Measurements from ENCODE around the gene COX6A1.

DNA sequence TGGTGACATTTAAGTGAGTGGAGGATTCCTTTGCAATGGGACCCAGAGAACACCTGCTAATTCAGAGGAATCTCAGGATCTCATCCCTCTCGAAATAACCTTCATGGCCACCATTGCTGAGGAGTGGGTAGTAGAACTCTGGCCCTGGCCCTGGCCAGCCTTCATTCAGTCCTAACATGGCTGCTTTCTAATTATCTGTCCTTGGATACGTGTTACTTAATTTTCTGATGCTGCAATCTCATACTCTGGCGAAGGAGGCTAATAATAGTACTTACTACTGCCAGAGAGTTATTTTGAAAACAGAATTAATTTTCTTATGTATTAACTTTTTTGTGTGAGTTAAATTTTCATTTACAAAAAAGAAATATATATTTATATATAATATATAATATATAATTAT lies 12.1 kb upstream of the COX6A1 start:
- TF ChIP-seq, protein P1, sequence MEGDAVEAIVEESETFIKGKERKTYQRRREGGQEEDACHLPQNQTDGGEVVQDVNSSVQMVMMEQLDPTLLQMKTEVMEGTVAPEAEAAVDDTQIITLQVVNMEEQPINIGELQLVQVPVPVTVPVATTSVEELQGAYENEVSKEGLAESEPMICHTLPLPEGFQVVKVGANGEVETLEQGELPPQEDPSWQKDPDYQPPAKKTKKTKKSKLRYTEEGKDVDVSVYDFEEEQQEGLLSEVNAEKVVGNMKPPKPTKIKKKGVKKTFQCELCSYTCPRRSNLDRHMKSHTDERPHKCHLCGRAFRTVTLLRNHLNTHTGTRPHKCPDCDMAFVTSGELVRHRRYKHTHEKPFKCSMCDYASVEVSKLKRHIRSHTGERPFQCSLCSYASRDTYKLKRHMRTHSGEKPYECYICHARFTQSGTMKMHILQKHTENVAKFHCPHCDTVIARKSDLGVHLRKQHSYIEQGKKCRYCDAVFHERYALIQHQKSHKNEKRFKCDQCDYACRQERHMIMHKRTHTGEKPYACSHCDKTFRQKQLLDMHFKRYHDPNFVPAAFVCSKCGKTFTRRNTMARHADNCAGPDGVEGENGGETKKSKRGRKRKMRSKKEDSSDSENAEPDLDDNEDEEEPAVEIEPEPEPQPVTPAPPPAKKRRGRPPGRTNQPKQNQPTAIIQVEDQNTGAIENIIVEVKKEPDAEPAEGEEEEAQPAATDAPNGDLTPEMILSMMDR (IDR thresholded peaks at IDR 0.05): no peak
- no peak for TF ChIP-seq POLR2A (IDR thresholded peaks at IDR 0.05)

All from uterus (tissue), 2 donors.